Stomach smooth muscle (tissue), 2 donors: ENCODE results near the gene JCHAIN.

ENCODE experiments used
- H3K27ac ChIP-seq: one replicate; pipeline ENCODE4 v1.7.0; 2013; ENCODE audit warnings: mild to moderate bottlenecking, low read length, inconsistent platforms
- H3K27me3 ChIP-seq, 2 donors: one replicate each; pipeline ENCODE4 v1.7.0; 2013; ENCODE audit warnings: low read length in 2 of 2; ENCODE audit not compliant: insufficient read depth in 2 of 2, control insufficient read depth in 1 of 2
- H3K36me3 ChIP-seq, 2 donors: one replicate each; pipeline ENCODE4 v1.7.0; 2013; ENCODE audit warnings: low read length in 2 of 2; ENCODE audit not compliant: control insufficient read depth in 2 of 2, insufficient read depth in 2 of 2
- H3K4me1 ChIP-seq: one replicate; pipeline ENCODE4 v1.7.0; 2013; ENCODE audit warnings: low read length; ENCODE audit not compliant: control insufficient read depth, insufficient read depth
- H3K4me3 ChIP-seq, 2 donors: one replicate each; pipeline ENCODE4 v1.7.0; 2013; ENCODE audit warnings: low read length in 2 of 2
- H3K9ac ChIP-seq, 2 donors: one replicate each; pipeline ENCODE4 v1.7.0; 2013; ENCODE audit warnings: low read length in 2 of 2, mild to moderate bottlenecking in 1 of 2
- H3K9me3 ChIP-seq, 2 donors: one replicate each; pipeline ENCODE4 v1.7.0; 2013; ENCODE audit warnings: low read length in 2 of 2; ENCODE audit not compliant: control insufficient read depth in 2 of 2
- donor health status: healthy.
- donor health status: Pancreatic carcinoma.

JCHAIN gene

GRCh38 chr4:70640192-70640591 is 26.1 kb downstream of the JCHAIN start:
- no peaks in the 10 kb centered on the region for H3K27me3 ChIP-seq
- no peak overlapping the region for H3K9ac ChIP-seq
- peaks cover 0 to 3% of the 10 kb centered on the region in 2 donors for H3K9me3 ChIP-seq
- no peak overlapping the region for H3K27ac ChIP-seq
- peaks cover 6% of the 10 kb centered on the region for H3K4me1 ChIP-seq
- H3K4me3 ChIP-seq: no peak overlapping the region
- no peaks in the 10 kb centered on the region for H3K36me3 ChIP-seq

- Histone ChIP-seq H3K27me3 (no peaks in the 10 kb centered on the region), H3K9ac (peak overlapping the region; percentile 19 to 43), H3K4me3 (peak overlapping the region; percentile 51 to 62), H3K27ac (no peak overlapping the region), H3K4me1 (peaks cover 6% of the 10 kb centered on the region), H3K36me3 (no peaks in the 10 kb centered on the region), H3K9me3 (no peaks in the 10 kb centered on the region)
These were observed 28.9 kb downstream of the JCHAIN start for GRCh38 chr4:70637239-70637913.

DNA sequence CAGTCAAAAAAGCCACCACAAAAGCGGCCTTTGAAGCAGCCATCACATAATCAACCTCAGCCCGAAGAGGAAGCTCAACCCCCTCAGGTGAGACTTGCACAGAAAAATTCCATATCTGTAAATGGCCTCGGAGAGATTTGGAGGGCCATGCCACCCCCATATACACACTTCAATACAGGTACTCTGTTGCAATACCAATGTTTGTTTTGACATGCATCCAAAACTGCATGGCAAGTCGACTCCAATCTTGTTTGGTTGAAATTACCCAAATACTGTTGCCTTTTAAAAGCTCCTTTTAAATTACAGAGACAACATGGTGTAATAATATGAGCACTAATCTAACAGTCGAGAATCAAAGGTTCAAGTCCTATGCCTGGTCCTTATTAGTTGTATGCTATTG is 31.8 kb downstream of the JCHAIN start:
- Histone ChIP-seq H3K4me3 (no peak overlapping the region), H3K27ac (no peak overlapping the region), H3K9ac (no peak overlapping the region), H3K9me3 (no peaks in the 10 kb centered on the region), H3K27me3 (no peaks in the 10 kb centered on the region), H3K36me3 (no peaks in the 10 kb centered on the region), H3K4me1 (peaks cover 6% of the 10 kb centered on the region)

GRCh38 chr4:70632028-70632427 is 34.3 kb downstream of the JCHAIN start:
- Histone ChIP-seq H3K36me3 (no peaks in the 10 kb centered on the region), H3K9ac (no peak overlapping the region), H3K9me3 (no peaks in the 10 kb centered on the region), H3K27ac (no peak overlapping the region), H3K4me1 (peaks cover under 1% of the 10 kb centered on the region), H3K4me3 (no peak overlapping the region), H3K27me3 (no peaks in the 10 kb centered on the region)

DNA sequence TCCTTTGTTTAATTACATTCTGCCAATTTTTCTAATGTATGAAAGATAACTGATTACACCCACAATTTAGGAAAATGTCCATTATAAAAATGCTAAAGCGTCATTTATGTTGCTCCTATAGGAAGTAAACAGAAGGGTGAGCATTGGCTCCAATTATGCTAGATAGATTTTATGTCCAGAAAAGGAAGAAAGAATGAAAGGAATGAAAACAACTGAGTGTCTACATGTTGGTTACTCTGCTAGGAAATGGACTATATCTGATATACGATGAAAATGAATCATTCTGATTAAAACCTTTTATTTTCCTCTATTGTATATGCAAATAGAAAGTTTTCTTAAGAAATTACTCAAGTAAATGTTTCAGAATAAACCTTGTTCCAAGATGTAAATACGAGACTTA is 36.1 kb downstream of the JCHAIN start:
- H3K36me3 ChIP-seq: no peaks in the 10 kb centered on the region
- no peak overlapping the region for H3K9ac ChIP-seq
- no peaks in the 10 kb centered on the region for H3K4me1 ChIP-seq
- no peak overlapping the region for H3K4me3 ChIP-seq
- H3K27me3 ChIP-seq: no peaks in the 10 kb centered on the region
- no peak overlapping the region for H3K27ac ChIP-seq
- H3K9me3 ChIP-seq: no peaks in the 10 kb centered on the region

- no peak overlapping the region for H3K9ac ChIP-seq
- no peaks in the 10 kb centered on the region for H3K36me3 ChIP-seq
- H3K9me3 ChIP-seq: no peaks in the 10 kb centered on the region
- H3K4me1 ChIP-seq: no peaks in the 10 kb centered on the region
- no peak overlapping the region for H3K4me3 ChIP-seq
- H3K27me3 ChIP-seq: no peaks in the 10 kb centered on the region
- no peak overlapping the region for H3K27ac ChIP-seq
These were observed 36.7 kb downstream of the JCHAIN start for GRCh38 chr4:70629469-70630090.

DNA sequence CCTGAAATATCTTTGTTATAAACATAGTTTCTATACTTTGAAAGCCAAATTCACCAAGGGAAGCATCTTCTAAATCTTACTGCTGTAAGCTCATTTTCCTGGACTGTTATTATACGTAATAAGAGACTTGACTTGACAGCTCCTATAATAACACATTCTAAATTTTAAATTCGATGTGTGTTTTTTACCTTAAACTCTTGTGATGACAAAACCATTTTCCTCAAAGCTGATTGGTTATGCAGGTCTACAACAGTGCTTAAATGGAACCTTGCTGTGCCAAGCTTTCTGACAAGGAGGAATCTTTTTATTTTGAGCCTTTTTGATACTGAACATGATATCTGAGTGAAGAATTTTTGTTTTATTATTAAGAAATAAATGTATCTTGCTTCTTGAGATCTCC is 37.9 kb downstream of the JCHAIN start, which contains the start of gene ENAM:
Gene ENAM (plus strand): TSS at position 301 of the 400 bp plus-strand sequence. CDS start 757 bp downstream, outside the sequence.
- Histone ChIP-seq H3K9ac (no peak within 1 kb of the TSS), H3K4me3 (no peak within 1 kb of the TSS), H3K27me3 (no peaks in the 10 kb centered on the region), H3K4me1 (no peaks in the 10 kb centered on the region), H3K36me3 (no peaks in the 10 kb centered on the region), H3K9me3 (no peaks in the 10 kb centered on the region), H3K27ac (no peak within 1 kb of the TSS)

- H3K27me3 ChIP-seq: no peaks in the 10 kb centered on the region
- no peak overlapping the region for H3K27ac ChIP-seq
- H3K9ac ChIP-seq: no peak overlapping the region
- no peaks in the 10 kb centered on the region for H3K36me3 ChIP-seq
- H3K4me1 ChIP-seq: no peaks in the 10 kb centered on the region
- H3K4me3 ChIP-seq: no peak overlapping the region
- H3K9me3 ChIP-seq: no peaks in the 10 kb centered on the region
These were observed 38.7 kb downstream of the JCHAIN start for GRCh38 chr4:70627620-70628019.

DNA sequence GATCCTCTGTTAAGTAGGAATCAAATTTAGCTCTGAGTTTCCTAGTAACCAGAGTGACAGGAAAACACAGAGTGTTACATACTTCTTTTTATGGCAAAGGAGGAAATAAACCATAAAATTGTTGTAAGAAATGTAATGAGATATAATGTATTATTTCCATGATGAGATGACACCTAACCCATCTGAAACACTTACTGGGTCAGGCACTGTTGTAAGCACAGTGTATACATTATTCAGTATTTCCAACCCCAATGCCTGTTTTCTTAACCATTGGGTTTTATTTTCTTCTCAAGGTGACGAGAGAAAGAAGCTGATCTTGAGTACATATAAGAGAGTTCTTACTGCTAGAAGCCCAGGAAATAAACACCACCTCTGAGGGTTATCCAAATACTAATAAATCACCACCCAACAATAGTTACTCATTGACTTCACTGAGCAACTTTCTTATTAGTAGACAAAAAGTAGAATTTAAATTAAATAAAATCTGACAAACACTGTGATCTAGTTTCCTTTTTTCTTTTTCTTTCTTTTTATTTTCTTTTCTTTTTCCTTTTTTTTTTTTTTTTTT is 42.0 kb downstream of the JCHAIN start:
- Histone ChIP-seq H3K4me1 (no peaks in the 10 kb centered on the region), H3K9me3 (no peaks in the 10 kb centered on the region), H3K27ac (no peak overlapping the region), H3K4me3 (no peak overlapping the region), H3K27me3 (no peaks in the 10 kb centered on the region), H3K9ac (no peak overlapping the region), H3K36me3 (no peaks in the 10 kb centered on the region)

DNA sequence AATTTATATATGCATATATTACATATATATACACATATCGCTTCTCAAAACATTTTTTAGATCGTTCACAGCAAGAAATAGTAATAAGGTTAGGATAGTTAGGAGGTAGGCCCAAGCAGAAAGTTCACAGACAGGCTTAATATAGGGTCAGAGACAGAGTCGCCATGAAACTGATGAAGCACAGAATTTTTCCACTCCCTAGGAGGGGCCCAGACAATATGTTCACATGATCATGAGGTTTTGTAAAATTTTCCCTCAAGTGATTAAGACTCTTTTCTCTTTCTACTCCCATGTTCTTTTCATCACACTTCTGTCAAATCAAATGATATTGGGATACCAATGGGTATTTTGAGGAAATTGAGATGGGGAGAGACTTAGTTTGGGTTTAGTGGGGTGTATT is 43.0 kb downstream of the JCHAIN start:
- no peak overlapping the region for H3K27ac ChIP-seq
- H3K4me3 ChIP-seq: no peak overlapping the region
- no peaks in the 10 kb centered on the region for H3K4me1 ChIP-seq
- no peaks in the 10 kb centered on the region for H3K27me3 ChIP-seq
- H3K9me3 ChIP-seq: no peaks in the 10 kb centered on the region
- H3K36me3 ChIP-seq: no peaks in the 10 kb centered on the region
- H3K9ac ChIP-seq: no peak overlapping the region

- H3K27me3 ChIP-seq: no peaks in the 10 kb centered on the region
- no peak overlapping the region for H3K4me3 ChIP-seq
- no peaks in the 10 kb centered on the region for H3K36me3 ChIP-seq
- no peaks in the 10 kb centered on the region for H3K4me1 ChIP-seq
- H3K27ac ChIP-seq: no peak overlapping the region
- no peaks in the 10 kb centered on the region for H3K9me3 ChIP-seq
- H3K9ac ChIP-seq: no peak overlapping the region
These were observed 46.5 kb downstream of the JCHAIN start for GRCh38 chr4:70619778-70620177.
